Natural killer cell (primary cell): ENCODE results near the gene GCH1. TPM values are rescaled to one million over a fixed set of nuclear protein-coding genes. Genes with fewer than 3 reads are reported as not detected.

Experiments
- ATAC-seq, 3 donors: fragments of 150-1000 bp in 2 of 3; fragments of 200-7000 bp in 1 of 3; cut with Tn5 transposase; 1 replicate in 1 of 3; 2 replicates in 2 of 3; pipeline ENCODE4 v1.10.0; 2021; ENCODE audit warnings: mild to moderate bottlenecking in 2 of 3, moderate library complexity in 2 of 3
- DNase-seq, 2 donors: peaks; one replicate each; pipeline versions ENCODE4 v3.0.0 to v3.0.0-alpha.2; 2013 to 2021; ENCODE audit warnings: mixed read lengths in 1 of 2
- H3K27ac ChIP-seq: one replicate; pipeline ENCODE4 v1.5.1; 2013; ENCODE audit warnings: mild to moderate bottlenecking, low read length
- H3K27me3 ChIP-seq: one replicate; pipeline ENCODE4 v1.6.1; 2013; ENCODE audit warnings: low read length; ENCODE audit not compliant: control insufficient read depth, insufficient read depth
- H3K36me3 ChIP-seq: one replicate; pipeline ENCODE4 v1.6.1; 2013; ENCODE audit warnings: low read length; ENCODE audit not compliant: control insufficient read depth, insufficient read depth
- H3K4me1 ChIP-seq: one replicate; pipeline ENCODE4 v1.6.1; 2013; ENCODE audit warnings: low read length; ENCODE audit not compliant: control insufficient read depth, insufficient read depth
- H3K4me3 ChIP-seq: one replicate; pipeline ENCODE4 v1.5.1; 2013; ENCODE audit warnings: low read length
- H3K9me3 ChIP-seq: one replicate; pipeline ENCODE4 v1.6.1; 2013; ENCODE audit warnings: low read length; ENCODE audit not compliant: control insufficient read depth, insufficient read depth
- H3K27ac Mint-ChIP-seq, 2 donors: one replicate each; pipeline ENCODE4 v1.8.0; 2022; ENCODE audit warnings: mild to moderate bottlenecking in 2 of 2, mixed read lengths in 2 of 2, moderate library complexity in 1 of 2
- H3K27me3 Mint-ChIP-seq, 2 donors: one replicate each; pipeline ENCODE4 v1.8.0; 2022; ENCODE audit warnings: low read depth in 2 of 2, mixed read lengths in 2 of 2
- H3K36me3 Mint-ChIP-seq: one replicate; pipeline ENCODE4 v1.8.0; 2022; ENCODE audit warnings: mixed read lengths
- H3K4me1 Mint-ChIP-seq, 2 donors: one replicate each; pipeline ENCODE4 v1.8.0; 2022; ENCODE audit warnings: mixed read lengths in 2 of 2
- H3K4me3 Mint-ChIP-seq: one replicate; pipeline ENCODE4 v1.8.0; 2022; ENCODE audit warnings: mild to moderate bottlenecking, moderate library complexity, mixed read lengths
- H3K9me3 Mint-ChIP-seq, 2 donors: one replicate each; pipeline ENCODE4 v1.8.0; 2022; ENCODE audit warnings: mixed read lengths in 2 of 2
- CTCF ChIP-seq: fragments of 200-600 bp; IDR thresholded peaks from one replicate; pipeline ENCODE4 v1.8.0; 2022; ENCODE audit warnings: antibody characterized with exemption
- WGBS: methylation state at CpG from one replicate; pipeline ENCODE4 v1.1.7; 2013; ENCODE audit warnings: missing lambda C conversion rate; ENCODE audit not compliant: insufficient coverage; 5-methylcytosine and 5-hydroxymethylcytosine counted together
- intact Hi-C: fragments of 100-400 bp; cut with micrococcal nuclease; formaldehyde crosslinking; loops from one replicate; pipeline ENCODE4 v1.14.2; 2022
- total RNA-seq, 4 donors: library from RNA; stranded (reverse); fragments of 120-200 nt in 1 of 4; gene quantifications; one replicate each; pipeline versions ENCODE4 v1.2.3 to v1.2.4, GENCODE V29; 2013 to 2022

GCH1 gene
- total RNA-seq, 3 donors from 2014 or later (not counting 1 experiment from before 2014, with no cell fraction given) = 51.7 to 71.5 (median 52.6) TPM

GRCh38 chr14:54906075-54906474 lies 3.4 kb upstream of the GCH1 start:
- peak overlapping the region; percentile 25 to 68 for H3K27ac Mint-ChIP-seq
- no peak for TF ChIP-seq CTCF

GRCh38 chr14:54902143-54902520 lies 494 bp downstream of the GCH1 start:
- intact Hi-C loops = loop anchor here (5.0 to 10.0 kb wide), 4 partner anchors 123 to 680 kb away; partner anchors contain the start of genes CGRRF1, KTN1, SAMD4A and SOCS4
- H3K36me3 Mint-ChIP-seq = no peaks in the 10 kb centered on the region
- Histone ChIP-seq H3K27me3 (no peaks in the 10 kb centered on the region), H3K9me3 (no peaks in the 10 kb centered on the region), H3K4me1 (peaks cover 18% of the 10 kb centered on the region), H3K4me3 (peak overlapping the region; percentile 80), H3K27ac (peak overlapping the region; percentile 92), H3K36me3 (no peaks in the 10 kb centered on the region)
- peak overlapping the region; percentile 87 for H3K4me3 Mint-ChIP-seq
- H3K4me1 Mint-ChIP-seq = peaks cover 26 to 39% of the 10 kb centered on the region in 2 donors
- under 1% methylated on average over 37 of the region's 37 CpGs for WGBS
- TF ChIP-seq CTCF = no peak
- peak overlapping the region; percentile 87 to 90 for H3K27ac Mint-ChIP-seq
- no peaks in the 10 kb centered on the region for H3K9me3 Mint-ChIP-seq
- ATAC-seq = peak; percentile 70 to 82 (median 71)
- DNase-seq = peak; percentile 82 to 91
- H3K27me3 Mint-ChIP-seq = no peaks in the 10 kb centered on the region

More at GRCh38 chr14:54906075-54906474, 3.4 kb upstream of the GCH1 start:
- intact Hi-C loops = loop anchor here (10.0 kb wide), 2 partner anchors 119 to 341 kb away; partner anchors contain the start of genes SAMD4A, SOCS4 and WDHD1
- Histone ChIP-seq H3K9me3 (no peaks in the 10 kb centered on the region), H3K27me3 (no peaks in the 10 kb centered on the region), H3K36me3 (no peaks in the 10 kb centered on the region), H3K4me1 (peaks cover 10% of the 10 kb centered on the region), H3K27ac (no peak overlapping the region), H3K4me3 (no peak overlapping the region)
- Mint-ChIP-seq H3K27me3 (no peaks in the 10 kb centered on the region), H3K4me3 (no peak overlapping the region), H3K36me3 (no peaks in the 10 kb centered on the region), H3K9me3 (no peaks in the 10 kb centered on the region), H3K4me1 (peaks cover 22 to 28% of the 10 kb centered on the region in 2 donors)
- ATAC-seq (no peak), DNase-seq (no peak)

- Mint-ChIP-seq H3K36me3 (no peaks in the 10 kb centered on the region), H3K27ac (peak overlapping the region; percentile 87 to 90), H3K27me3 (no peaks in the 10 kb centered on the region), H3K9me3 (no peaks in the 10 kb centered on the region), H3K4me3 (peak overlapping the region; percentile 87), H3K4me1 (peaks cover 26 to 34% of the 10 kb centered on the region in 2 donors)
- peak in 1 of 3 donors; percentile 3 for ATAC-seq
- intact Hi-C loops = loop anchor here (5.0 to 10.0 kb wide), 4 partner anchors 123 to 681 kb away; partner anchors contain the start of genes CGRRF1, KTN1, SAMD4A and SOCS4
- DNase-seq = peak; percentile 22 to 55
- H3K4me3 ChIP-seq = peak overlapping the region; percentile 80
- H3K36me3 ChIP-seq = no peaks in the 10 kb centered on the region
- no peaks in the 10 kb centered on the region for H3K9me3 ChIP-seq
- peak overlapping the region; percentile 92 for H3K27ac ChIP-seq
- peaks cover 18% of the 10 kb centered on the region for H3K4me1 ChIP-seq
- no peaks in the 10 kb centered on the region for H3K27me3 ChIP-seq
- TF ChIP-seq CTCF = no peak
- WGBS = under 1% methylated on average over 38 of the region's 42 CpGs
Measured at GRCh38 chr14:54901380-54902142, 1.1 kb downstream of the GCH1 start.
